Astrocyte of the spinal cord (primary cell): ENCODE results near the gene ZFHX3.

Source experiments
- DNase-seq: peaks from one replicate; pipeline ENCODE4 v3.0.0; 2011; ENCODE audit warnings: low read depth, low spot score
- H3K4me3 ChIP-seq: 2 replicates; pipeline ENCODE4 v1.5.1; 2011; ENCODE audit warnings: low read depth, mild to moderate bottlenecking, low read length, moderate library complexity
- CTCF ChIP-seq: IDR thresholded peaks from 2 replicates; pipeline ENCODE4 v1.5.1; 2012; ENCODE audit warnings: low read depth, mild to moderate bottlenecking, low read length, inconsistent platforms
- in situ Hi-C: cut with HindIII; loops from 2 replicates; pipeline ENCODE4 v1.10.0; 2017; ENCODE audit warnings: low sequenced_read_pairs

Gene ZFHX3

GRCh38 chr16:72891291-72892227 lies 156.4 kb downstream of the ZFHX3 start:
- in situ Hi-C loops: no loop called here
- no peak overlapping the region for H3K4me3 ChIP-seq
- no peak for TF ChIP-seq CTCF
- DNase-seq: no peak

GRCh38 chr16:72890587-72890986 lies 157.3 kb downstream of the ZFHX3 start:
- no peak overlapping the region for H3K4me3 ChIP-seq
- in situ Hi-C loops: no loop called here
- TF ChIP-seq CTCF: no peak

GRCh38 chr16:72889616-72890582 lies 158.0 kb downstream of the ZFHX3 start:
- in situ Hi-C loops: no loop called here
- TF ChIP-seq CTCF: no peak

More at GRCh38 chr16:72890587-72890986, 157.3 kb downstream of the ZFHX3 start:
- no peak for DNase-seq

GRCh38 chr16:72887537-72887936 lies 160.4 kb downstream of the ZFHX3 start:
- DNase-seq: no peak
- H3K4me3 ChIP-seq: no peak overlapping the region
- in situ Hi-C loops: no loop called here
- TF ChIP-seq CTCF: no peak

More at GRCh38 chr16:72889616-72890582, 158.0 kb downstream of the ZFHX3 start:
- no peak for DNase-seq
- no peak overlapping the region for H3K4me3 ChIP-seq

- TF ChIP-seq CTCF: no peak
- H3K4me3 ChIP-seq: no peak overlapping the region
- no peak for DNase-seq
- in situ Hi-C loops: no loop called here
Observed at GRCh38 chr16:72886346-72886974, 161.5 kb downstream of the ZFHX3 start.

GRCh38 chr16:72884573-72884972 lies 163.4 kb downstream of the ZFHX3 start:
- in situ Hi-C loops: no loop called here
- no peak for DNase-seq
- no peak for TF ChIP-seq CTCF
- H3K4me3 ChIP-seq: no peak overlapping the region
